Activated gamma-delta T cell treated with anti-CD3 and anti-CD28 coated beads, Interleukin-2, amount 50 U/mL, for 16 hours (primary cell): ENCODE results near the gene PIGU.

ENCODE experiments used
- DNase-seq: peaks from one replicate; pipeline ENCODE4 v3.0.0-alpha.2; 2020; ENCODE audit warnings: low read depth

Gene PIGU

GRCh38 chr20:34557936-34558319, 119.0 kb downstream of the PIGU start:
- no peak for DNase-seq

- no peak for DNase-seq
Measured at GRCh38 chr20:34553366-34553867, 123.5 kb downstream of the PIGU start.

- DNase-seq, result no peak
Measured at GRCh38 chr20:34552569-34552968, 124.3 kb downstream of the PIGU start.

- no peak for DNase-seq
Measured at GRCh38 chr20:34549929-34550305, 127.0 kb downstream of the PIGU start.

GRCh38 chr20:34549291-34549928, 127.5 kb downstream of the PIGU start:
- DNase-seq, result no peak

GRCh38 chr20:34547844-34548613, 128.9 kb downstream of the PIGU start:
- no peak for DNase-seq

GRCh38 chr20:34546751-34547181, 130.1 kb downstream of the PIGU start:
- no peak for DNase-seq

GRCh38 chr20:34544109-34544796, 132.6 kb downstream of the PIGU start:
- no peak for DNase-seq

- DNase-seq, result no peak
Measured at GRCh38 chr20:34543463-34544056, 133.3 kb downstream of the PIGU start.

GRCh38 chr20:34542439-34542838, 134.5 kb downstream of the PIGU start:
- no peak for DNase-seq

- no peak for DNase-seq
Measured at GRCh38 chr20:34541917-34542316, 135.0 kb downstream of the PIGU start.

GRCh38 chr20:34541264-34541901, 135.5 kb downstream of the PIGU start:
- no peak for DNase-seq

- no peak for DNase-seq
Measured at GRCh38 chr20:34540596-34541263, 136.2 kb downstream of the PIGU start.

GRCh38 chr20:34539756-34540155, 137.1 kb downstream of the PIGU start:
- no peak for DNase-seq

- DNase-seq, result no peak
Measured at GRCh38 chr20:34538671-34539123, 138.2 kb downstream of the PIGU start.

GRCh38 chr20:34537651-34538050, 139.2 kb downstream of the PIGU start:
- DNase-seq, result no peak

GRCh38 chr20:34536798-34537394, 140.0 kb downstream of the PIGU start:
- no peak for DNase-seq

- DNase-seq, result no peak
Measured at GRCh38 chr20:34535857-34536256, 141.0 kb downstream of the PIGU start.

- DNase-seq, result no peak
Measured at GRCh38 chr20:34535301-34535840, 141.5 kb downstream of the PIGU start.

GRCh38 chr20:34534391-34535165, 142.3 kb downstream of the PIGU start:
- DNase-seq, result no peak
